Measurements from ENCODE around the gene C9.
"Not testable (repeated sequence)": the region's sequence is repeated elsewhere in the genome, so short reads cannot be mapped to it uniquely, and the experiment has no call there.

C9 gene

DNA sequence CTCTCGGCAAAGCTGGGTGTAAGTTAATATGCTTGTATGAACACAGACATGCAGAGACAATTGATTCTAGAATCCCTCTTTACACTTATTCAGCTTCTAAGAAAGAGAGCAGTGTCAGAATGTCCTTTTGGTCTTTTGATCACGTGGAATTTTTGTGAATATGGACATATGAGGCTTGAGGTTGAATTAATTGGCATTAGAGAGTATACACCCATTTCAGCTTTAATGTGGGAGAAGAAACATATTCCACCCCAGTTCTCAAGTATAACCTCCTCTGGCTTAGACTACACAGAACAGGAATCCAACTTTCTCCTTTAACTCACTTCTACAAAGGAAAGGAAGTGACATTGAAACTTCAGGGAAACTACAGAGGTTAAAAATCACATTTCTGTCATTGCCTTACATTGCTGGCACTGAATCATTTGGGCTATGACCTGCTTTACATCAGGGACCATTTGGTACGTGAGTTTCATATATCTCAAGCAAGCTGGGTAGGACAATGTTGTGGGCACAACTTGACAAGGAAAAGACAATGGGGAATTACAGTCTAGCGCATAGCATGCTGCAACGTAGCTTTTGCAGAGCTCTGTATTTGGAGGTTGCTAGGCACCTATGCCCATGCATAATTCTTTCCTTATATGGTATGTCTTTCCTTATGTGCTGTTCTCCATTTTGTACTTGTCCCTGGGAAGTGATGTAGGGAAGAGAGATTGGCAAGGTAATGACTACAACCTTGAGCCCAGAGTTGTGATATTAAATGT, 41.0 kb upstream of the C9 start:
- H3K9me3 Mint-ChIP-seq = no peaks in the 10 kb centered on the region
- H3K27me3 Mint-ChIP-seq (ENCODE audit: low read depth) = no peaks in the 10 kb centered on the region

DNA sequence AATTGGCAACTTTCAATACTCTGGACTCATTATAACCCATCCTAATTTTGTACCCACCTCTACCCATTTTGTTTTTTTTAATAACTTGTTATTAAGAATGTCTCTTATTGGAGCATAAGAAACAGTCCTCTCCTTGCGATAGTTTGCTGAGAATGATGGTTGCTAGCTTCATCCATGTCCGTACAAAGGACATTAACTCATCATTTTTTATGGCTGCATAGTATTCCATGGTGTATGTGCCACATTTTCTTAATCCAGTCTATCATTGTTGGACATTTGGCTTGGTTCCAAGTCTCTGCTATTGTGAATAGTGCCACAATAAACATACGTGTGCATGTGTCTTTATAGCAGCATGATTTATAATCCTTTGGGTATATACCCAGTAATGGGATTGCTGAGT, 39.5 kb upstream of the C9 start:
- H3K36me3 Mint-ChIP-seq (ENCODE audit: low read depth); H3K27me3 Mint-ChIP-seq (ENCODE audit: low read depth); H3K9me3 Mint-ChIP-seq; H3K27ac Mint-ChIP-seq; H3K4me3 Mint-ChIP-seq: not testable (repeated sequence)
- H3K4me1 Mint-ChIP-seq = peaks cover 31% of the 10 kb centered on the region

More for the DNA sequence above, 41.0 kb upstream of the C9 start:
- TF ChIP-seq, protein P1, sequence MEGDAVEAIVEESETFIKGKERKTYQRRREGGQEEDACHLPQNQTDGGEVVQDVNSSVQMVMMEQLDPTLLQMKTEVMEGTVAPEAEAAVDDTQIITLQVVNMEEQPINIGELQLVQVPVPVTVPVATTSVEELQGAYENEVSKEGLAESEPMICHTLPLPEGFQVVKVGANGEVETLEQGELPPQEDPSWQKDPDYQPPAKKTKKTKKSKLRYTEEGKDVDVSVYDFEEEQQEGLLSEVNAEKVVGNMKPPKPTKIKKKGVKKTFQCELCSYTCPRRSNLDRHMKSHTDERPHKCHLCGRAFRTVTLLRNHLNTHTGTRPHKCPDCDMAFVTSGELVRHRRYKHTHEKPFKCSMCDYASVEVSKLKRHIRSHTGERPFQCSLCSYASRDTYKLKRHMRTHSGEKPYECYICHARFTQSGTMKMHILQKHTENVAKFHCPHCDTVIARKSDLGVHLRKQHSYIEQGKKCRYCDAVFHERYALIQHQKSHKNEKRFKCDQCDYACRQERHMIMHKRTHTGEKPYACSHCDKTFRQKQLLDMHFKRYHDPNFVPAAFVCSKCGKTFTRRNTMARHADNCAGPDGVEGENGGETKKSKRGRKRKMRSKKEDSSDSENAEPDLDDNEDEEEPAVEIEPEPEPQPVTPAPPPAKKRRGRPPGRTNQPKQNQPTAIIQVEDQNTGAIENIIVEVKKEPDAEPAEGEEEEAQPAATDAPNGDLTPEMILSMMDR (IDR thresholded peaks at IDR 0.05; ENCODE audit: unreplicated experiment in 3 of 3) = no peak
- Mint-ChIP-seq H3K27ac (peak overlapping the region in 2 of 3 experiments; percentile 66 to 73), H3K4me1 (peaks cover 28% of the 10 kb centered on the region), H3K36me3 (ENCODE audit: low read depth) (peaks cover 6% of the 10 kb centered on the region), H3K4me3 (no peak overlapping the region)

DNA sequence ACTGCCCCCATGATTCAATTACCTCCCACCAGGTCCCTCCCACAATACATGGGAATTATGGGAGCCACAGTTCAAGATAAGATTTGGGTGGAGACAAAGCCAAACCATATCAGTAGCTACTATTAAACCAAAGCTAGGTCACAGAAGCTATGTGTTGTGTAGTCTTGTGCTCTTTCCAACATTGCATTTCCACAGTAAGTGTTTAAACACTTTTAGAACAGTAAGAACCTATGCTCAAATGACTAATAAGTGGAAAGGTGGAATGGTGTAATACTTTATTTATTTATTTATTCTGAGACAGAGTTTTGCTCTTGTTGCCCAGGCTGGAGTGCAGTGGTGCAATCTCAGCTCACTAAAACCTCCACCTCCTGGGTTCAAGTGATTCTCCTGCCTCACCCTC, 37.8 kb upstream of the C9 start:
- peak overlapping the region; percentile 15 to 98 (median 89) for H3K27ac Mint-ChIP-seq
- peaks cover 15% of the 10 kb centered on the region for H3K36me3 Mint-ChIP-seq (ENCODE audit: low read depth)
- not testable (repeated sequence) for H3K27me3 Mint-ChIP-seq (ENCODE audit: low read depth); H3K4me3 Mint-ChIP-seq; H3K9me3 Mint-ChIP-seq
- H3K4me1 Mint-ChIP-seq = peaks cover 23% of the 10 kb centered on the region

DNA sequence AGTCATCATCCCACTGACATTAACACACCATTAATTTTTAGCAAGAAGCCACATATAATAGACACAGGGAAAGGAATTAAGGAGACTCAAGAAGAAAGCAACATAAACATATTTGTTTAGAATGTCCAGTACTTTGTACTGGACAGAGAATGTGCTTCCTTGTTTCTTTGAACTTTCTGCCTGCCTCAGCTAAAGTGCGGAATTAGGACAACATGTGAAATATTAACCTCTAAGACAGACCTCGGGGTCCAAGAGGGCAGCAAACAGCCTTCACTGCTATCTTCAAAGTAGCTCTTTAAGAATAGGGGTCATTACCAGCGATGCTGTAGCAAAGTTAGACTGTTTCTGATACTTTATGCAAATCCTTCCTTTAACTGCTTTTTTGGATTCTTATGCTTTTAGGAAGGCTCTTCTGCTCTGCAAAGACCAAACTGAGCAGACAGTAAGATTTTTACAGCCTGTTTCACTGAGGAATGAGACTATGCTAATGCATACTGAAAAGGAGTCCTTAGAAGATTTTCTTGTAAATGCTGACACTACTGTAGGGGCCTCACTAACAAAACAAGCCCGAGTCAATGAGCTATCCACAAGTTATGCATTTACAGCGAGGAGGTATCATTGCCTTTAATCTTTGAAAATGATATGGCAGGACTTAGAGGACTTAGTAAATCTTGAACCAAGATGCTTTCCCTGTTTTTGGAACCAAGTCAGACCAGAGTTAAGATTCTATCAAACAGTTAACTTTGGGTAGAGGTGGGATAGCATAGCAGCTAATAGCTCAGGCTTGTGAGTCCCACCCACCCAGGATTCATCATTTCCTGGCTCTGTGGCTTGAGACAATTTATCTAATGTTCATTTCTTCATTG, 36.7 kb upstream of the C9 start:
- Mint-ChIP-seq H3K27ac (peak overlapping the region; percentile 89 to 98 (median 95)), H3K4me3 (peak overlapping the region in 2 of 3 experiments; percentile 45 to 57), H3K27me3 (ENCODE audit: low read depth) (no peaks in the 10 kb centered on the region), H3K36me3 (ENCODE audit: low read depth) (peaks cover 20% of the 10 kb centered on the region), H3K4me1 (peaks cover 23% of the 10 kb centered on the region), H3K9me3 (no peaks in the 10 kb centered on the region)
- TF ChIP-seq, protein P1 (IDR thresholded peaks at IDR 0.05; ENCODE audit: unreplicated experiment in 3 of 3) = no peak

DNA sequence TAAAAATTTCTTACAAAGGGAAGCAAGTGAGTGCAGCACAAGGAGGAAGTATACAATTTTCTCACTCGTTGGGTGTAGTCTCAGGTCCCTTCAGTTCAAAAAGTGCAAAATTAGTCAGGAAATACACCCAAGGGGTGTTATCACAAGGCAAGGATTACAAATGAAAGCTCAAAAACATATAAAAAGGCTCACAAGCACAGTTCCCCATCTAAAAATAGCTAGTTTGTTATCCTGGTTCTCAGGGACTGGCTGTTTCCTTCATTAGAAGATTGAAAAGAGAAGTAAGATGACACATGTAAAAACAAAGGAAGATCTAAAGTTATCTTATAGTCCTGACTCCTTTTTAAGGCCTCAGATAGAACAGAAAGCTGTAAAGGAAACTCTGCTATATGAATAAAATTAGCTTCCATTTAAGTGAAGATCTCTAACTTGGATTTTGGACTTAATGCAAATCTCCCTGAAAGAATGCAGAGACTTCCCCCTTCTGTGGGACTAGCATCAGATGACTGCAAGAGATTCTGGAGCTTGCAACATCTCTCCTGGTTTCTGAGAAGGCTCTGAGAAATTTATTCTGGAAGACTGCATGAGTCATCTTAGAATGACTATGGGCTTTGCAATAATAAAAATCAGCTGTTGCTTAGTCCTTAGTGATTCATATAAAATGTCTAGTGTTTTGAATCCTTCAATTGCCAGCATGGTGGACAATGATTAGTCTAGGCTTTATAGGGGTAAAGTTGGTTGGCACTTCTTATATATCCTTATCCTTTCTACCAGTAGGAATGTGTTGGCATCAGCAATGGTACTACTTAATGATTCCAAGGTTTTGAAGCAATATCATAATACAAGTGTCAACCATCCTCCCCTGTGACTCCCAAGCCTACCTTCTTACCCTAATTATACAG, 35.1 kb upstream of the C9 start:
- no peak overlapping the region for H3K4me3 Mint-ChIP-seq
- H3K36me3 Mint-ChIP-seq (ENCODE audit: low read depth) = peaks cover 23% of the 10 kb centered on the region
- no peaks in the 10 kb centered on the region for H3K9me3 Mint-ChIP-seq
- H3K27me3 Mint-ChIP-seq (ENCODE audit: low read depth) = no peaks in the 10 kb centered on the region
- TF ChIP-seq, protein P1 (IDR thresholded peaks at IDR 0.05; ENCODE audit: unreplicated experiment in 3 of 3) = no peak
- peaks cover 29% of the 10 kb centered on the region for H3K4me1 Mint-ChIP-seq
- peak overlapping the region; percentile 89 to 98 (median 96) for H3K27ac Mint-ChIP-seq

DNA sequence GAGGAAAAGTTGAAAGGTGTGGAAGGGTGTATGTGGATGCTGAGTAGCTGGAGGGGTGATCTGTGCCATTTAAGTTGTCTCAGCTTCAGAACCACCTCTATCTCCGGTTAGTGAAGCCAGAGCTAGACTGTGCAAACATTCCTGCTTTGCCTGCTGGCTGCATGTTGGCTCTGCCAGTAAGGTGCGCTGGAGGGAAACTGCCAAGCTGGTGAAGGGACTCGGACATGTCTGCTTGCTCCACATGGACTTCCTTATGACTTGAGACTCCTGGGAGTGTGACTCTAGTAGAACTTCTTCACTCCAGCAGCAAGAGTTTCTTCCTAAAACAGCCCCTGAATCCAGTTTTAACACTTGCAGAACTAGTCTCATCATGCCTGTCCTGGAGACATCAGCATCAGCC, 32.5 kb upstream of the C9 start:
- H3K27me3 Mint-ChIP-seq (ENCODE audit: low read depth) = no peaks in the 10 kb centered on the region
- peak overlapping the region; percentile 23 to 98 (median 45) for H3K27ac Mint-ChIP-seq
- peaks cover 36% of the 10 kb centered on the region for H3K36me3 Mint-ChIP-seq (ENCODE audit: low read depth)
- TF ChIP-seq, protein P1 (IDR thresholded peaks at IDR 0.05; ENCODE audit: unreplicated experiment in 3 of 3) = no peak
- H3K4me3 Mint-ChIP-seq = no peak overlapping the region
- H3K9me3 Mint-ChIP-seq = no peaks in the 10 kb centered on the region
- peaks cover 29% of the 10 kb centered on the region for H3K4me1 Mint-ChIP-seq
